HT-29 (cell line): ENCODE results near the gene MEOX1. TPM values are rescaled to one million over a fixed set of nuclear protein-coding genes. Genes with fewer than 3 reads are reported as not detected.

Experiments used
- DNase-seq: peaks from one replicate; pipeline ENCODE4 v3.0.0-alpha.2; 2015; ENCODE audit warnings: low spot score
- total RNA-seq: library from RNA; depleted of rRNA; stranded (reverse); fragments of >200 nt; shearing (Covaris generic); gene quantifications from 2 replicates; pipeline ENCODE4 v1.2.3, GENCODE V29; 2014

MEOX1 gene
- total RNA-seq, 1 experiment from 2014 or later: not detected

DNA sequence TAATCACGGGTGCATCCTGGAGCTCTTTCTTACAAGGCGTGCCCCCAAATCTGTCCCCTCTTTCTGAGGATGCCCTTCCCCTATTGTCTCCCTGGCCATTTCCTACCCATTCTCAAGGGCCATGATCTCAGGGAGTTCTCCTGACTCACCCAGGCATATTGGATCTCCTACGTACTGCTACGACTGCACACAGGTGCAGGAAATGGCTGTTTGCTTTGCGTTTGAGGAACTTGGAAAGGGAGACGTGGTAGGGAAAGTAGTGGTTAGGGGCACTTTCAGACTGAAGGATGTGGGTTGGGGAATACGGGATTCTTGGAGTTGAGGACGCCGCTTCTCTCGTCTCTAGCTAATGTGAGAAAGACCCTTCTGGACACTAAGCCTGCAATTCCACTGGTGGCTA is 18.7 kb upstream of the MEOX1 start:
- DNase-seq: no peak

DNA sequence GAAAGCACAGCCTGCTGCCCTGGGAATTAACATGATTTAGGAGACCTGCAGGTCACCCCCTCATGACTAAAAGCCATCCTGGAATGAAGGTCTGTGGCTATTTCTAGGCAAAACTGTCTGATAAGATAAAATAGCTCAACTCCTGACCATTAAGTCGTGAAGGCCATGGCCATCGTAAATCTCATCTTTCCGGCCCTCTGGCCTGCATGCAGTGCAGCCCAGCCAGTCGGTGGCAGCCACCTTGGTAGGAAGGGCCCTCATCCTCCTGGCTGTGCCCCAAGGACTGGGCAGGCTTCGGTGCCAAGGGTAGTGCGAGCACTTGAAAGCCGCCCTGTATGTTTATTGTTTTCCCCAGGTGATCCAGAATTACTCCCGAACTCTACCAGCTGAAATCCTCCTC is 18.2 kb upstream of the MEOX1 start:
- DNase-seq: no peak

DNA sequence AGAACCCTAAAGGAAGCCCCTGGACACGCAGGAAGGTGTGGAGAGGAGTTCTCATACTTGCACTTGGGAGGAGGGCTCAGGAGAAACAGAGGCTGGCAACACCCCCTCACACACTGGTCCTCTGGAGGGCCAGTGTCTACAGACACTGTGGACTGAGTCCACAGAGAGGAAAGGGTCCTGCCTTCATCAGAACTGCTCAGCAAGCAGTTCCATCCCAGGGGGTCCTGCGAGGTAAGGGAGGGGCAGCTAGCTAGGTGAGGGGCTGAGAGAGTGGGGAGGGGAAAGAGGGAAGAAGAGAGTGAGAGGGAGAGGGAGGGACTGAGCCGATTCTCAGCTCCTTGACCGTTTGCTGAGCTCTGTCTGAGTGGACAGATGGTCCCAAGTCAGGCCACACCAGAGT is 17.7 kb upstream of the MEOX1 start:
- DNase-seq: no peak

DNA sequence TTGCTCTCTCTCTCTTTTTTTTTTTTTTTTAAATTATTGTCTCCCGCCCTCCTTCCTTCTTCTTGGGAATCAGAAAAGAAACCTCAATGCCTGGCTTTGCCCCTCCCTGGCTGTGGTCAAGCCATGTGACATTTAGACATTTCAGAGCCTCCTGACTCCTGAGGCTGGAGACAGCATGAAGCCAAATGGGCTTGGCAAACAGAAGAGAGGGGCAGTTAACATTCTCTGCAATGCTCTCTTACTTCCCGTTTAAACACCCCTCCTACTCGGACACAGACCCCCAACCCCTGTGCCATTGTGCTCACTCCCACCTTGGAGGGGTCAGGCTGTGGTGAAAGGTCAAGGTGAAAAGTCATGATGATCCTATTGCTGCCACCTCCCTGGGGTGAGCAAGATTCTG is 14.7 kb upstream of the MEOX1 start:
- no peak for DNase-seq

DNA sequence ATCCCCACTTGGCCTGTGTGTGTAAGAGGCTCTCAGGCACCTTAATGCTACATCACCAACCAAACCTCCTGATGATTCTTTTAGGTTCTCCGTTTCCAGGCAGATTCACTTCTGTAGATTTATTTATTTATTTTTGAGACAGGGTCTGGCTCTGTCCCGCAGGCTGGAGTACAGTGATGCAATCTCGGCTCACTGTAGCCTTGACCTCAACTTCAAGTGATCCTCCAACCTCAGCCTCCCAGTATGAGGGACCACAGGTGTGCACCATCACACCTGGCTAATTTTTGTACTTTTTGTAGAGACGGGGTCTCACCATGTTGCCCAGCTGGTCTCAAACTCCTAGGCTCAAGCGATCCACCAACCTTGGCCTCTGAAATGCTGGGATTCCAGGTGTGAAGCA is 12.7 kb upstream of the MEOX1 start:
- DNase-seq: no peak

DNA sequence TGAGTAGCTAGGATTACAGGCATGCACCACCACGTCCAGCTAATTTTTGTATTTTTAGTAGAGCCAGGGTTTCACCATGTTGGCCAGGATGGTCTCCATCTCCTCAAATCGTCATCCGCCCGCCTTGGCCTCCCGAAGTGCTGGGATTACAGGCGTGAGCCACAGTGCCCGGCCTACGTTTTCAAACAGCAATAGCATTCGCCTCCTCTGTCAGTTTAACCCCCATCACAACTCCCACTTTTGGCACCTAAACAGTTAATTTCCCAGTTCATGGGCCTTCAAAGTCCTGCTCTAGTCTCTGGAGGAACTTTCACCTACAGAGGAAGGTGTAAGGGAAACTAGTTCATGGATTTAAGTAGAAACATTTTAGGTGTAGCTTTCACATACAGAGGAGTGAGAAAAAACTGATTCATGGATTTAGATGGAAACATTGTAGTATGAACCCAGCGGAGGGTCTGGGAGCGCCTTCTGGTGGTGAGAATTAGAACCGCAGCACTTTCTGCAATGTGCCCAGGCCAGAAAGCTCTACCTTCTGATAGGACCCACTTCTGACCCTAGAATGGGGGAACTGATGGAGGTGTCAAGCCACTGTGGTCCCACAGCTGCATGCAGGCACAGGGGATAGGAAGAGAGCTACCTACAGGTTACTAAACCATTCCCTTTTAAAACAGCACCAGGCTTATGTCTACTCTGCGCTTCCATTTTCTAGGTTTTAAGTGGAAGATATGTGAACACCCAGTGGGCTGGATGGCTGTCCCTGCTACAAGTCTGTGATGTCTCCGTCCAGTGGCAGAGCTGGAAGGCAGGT is 12.0 kb upstream of the MEOX1 start:
- DNase-seq: peak; percentile 88

DNA sequence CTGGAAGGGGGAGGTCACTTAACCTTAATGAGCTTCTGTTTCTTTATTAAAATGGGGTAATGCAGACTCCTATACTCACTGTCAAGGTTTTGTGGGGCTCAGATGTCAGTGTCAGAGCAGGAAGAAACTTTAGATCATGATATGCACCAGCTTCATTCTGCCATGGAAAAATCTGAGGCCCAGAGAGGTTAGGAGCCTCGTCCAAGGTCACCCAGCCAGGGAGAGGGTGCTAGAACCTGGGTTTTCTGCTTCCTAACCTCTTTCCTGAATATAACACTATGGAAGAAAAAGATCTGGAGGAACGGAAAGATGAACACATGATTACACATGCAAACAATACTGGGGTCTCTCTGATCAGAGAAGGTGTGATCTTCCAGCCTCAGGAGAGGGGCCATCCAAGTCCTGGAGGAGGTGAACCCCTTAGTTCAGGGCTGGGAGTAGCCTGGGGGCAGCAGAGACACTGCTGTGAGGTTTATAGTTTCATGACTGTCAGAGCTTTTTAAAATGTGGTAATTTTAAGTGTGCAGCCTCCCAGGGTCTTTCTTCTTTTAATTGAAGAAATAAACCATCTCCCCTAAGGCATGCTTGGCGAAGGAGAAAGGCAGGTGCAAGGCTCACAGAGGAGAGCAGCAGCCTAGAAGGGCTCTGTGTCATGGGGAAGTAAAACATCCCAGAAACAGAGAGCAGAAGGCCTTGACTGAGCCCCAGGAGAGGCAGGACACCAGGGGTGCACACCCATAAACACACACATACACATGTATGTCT is 10.2 kb upstream of the MEOX1 start:
- no peak for DNase-seq

DNA sequence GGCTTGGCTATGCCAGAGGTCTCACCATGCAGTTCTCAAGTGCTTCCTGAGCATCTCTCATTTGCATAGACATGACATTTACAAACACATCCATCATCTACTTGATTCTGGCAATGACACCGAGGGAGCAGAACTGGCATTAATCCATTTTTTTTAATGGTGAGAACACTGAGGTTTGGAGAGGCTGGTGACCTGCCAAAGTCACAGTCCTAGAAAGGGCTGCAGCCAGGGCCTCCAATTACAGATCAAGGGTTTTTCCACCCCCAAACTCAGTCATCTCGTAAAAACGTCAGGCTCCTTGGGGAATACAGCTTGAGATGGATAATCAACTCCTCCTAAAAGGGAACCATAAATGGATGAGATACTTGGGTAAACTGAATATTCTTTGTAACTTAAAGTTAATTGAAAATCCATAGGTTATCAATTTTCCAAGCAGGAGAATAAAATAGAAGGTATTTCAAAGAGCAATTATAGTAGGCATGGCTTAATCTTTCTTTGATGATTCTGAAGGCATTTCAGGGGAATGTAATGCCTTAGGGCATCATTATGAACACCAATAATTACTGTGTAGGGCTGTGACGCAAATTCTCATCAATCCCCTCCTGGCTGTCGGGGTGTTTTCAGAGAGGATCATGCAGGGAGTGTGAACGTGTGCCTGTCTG is 9.4 kb upstream of the MEOX1 start:
- DNase-seq: no peak

DNA sequence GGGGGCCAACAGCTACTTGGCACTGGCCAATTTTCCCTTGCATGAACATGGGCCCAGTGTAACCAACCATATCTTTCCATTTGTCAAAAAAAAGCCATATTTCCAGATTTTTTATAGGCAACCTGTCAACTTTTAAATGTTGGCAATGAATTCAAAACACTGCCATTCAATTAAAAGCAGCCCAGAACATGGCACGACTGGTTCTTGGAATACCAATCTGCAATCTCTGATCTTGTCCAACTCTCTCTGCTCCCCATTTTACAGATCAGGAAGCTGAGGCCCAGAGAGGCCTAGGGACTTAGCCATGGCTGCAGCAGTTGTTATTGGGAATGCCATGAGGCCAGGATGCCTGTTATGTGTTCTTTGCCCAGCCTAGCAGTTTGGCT is 8.9 kb upstream of the MEOX1 start:
- no peak for DNase-seq

DNA sequence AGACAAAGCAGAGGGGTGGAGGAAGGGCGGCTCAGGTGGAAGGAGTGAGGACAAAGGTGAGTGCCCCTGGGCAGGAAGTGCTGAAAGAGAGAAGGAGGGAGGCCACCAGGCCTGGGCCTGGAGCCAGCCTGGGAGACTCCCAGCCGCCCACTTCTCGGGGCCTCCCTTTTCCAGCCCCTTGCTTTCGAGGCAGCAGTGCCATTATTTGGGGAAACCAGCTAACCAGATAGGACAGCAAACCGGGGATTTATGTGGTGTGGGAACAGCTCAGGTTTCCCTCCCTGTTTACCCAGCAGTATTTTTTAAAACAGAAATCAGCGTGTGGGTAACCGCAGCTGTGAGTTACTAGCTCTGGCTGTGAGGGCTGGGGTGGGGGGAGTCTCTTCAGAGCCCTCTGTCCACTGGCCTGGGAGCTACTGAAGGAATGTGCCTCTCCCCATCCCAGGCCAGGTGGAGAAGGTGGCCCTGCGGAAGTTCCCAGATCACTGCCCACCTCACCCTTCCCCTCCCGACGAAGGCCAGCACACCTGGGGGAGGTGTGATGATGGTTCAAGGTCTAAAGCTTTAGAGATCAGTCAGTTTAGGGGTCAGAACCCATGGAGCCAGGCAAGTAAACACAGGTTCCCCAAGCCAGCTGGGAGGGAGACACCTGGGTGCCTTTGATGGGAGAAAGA is 8.4 kb upstream of the MEOX1 start:
- DNase-seq: peak; percentile 47

DNA sequence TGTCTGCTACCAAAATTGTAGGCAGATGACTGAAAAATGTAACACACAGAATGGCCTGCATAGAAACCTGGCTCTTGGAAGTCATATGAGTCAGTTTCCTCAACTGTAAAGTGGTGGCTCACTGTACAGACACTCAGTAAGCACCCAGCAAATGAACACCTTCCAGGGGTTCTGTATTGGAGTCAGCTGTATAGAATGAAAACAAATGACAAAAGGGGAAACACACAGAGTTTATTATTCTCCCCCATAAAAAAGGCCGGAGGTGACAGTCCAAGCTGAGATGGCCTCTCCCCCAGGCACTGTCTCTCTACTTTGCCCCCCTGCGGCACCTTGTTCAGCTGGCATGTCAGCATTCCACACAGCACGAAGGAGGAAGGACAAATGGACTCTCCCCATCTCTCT is 6.2 kb upstream of the MEOX1 start:
- no peak for DNase-seq

DNA sequence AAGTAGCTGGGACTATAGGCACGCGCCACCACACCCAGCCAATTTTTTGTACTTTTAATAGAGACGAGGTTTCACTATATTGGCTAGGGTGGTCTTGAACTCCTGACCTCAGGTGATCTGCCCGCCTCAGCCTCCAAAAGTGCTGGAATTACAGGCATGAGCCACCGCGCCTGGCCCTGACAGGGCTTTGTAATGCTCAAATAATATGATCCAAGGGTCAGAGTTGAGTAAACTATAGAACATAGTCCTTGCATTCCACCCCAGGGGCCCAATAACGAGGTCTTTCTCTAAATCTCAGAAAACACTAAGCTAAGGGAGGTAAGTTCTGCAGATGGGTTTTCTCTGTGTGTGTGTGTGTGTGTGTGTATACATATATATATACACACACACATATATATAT is 5.8 kb upstream of the MEOX1 start:
- no peak for DNase-seq

DNA sequence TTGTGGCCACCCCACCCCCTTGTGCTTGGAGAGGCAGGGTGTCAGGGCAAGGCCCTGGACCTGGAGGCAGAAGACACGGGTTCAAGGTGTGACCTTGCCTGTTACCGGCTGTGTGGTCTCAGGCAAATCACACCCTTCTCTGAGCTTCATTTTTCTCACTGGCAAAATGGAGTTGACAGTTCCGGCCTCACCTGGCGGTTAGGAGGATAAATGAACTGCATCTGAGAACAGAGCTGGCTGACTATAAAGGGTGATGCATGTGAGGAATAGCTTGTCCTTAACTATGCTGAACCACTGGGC is 4.2 kb upstream of the MEOX1 start:
- DNase-seq: no peak

DNA sequence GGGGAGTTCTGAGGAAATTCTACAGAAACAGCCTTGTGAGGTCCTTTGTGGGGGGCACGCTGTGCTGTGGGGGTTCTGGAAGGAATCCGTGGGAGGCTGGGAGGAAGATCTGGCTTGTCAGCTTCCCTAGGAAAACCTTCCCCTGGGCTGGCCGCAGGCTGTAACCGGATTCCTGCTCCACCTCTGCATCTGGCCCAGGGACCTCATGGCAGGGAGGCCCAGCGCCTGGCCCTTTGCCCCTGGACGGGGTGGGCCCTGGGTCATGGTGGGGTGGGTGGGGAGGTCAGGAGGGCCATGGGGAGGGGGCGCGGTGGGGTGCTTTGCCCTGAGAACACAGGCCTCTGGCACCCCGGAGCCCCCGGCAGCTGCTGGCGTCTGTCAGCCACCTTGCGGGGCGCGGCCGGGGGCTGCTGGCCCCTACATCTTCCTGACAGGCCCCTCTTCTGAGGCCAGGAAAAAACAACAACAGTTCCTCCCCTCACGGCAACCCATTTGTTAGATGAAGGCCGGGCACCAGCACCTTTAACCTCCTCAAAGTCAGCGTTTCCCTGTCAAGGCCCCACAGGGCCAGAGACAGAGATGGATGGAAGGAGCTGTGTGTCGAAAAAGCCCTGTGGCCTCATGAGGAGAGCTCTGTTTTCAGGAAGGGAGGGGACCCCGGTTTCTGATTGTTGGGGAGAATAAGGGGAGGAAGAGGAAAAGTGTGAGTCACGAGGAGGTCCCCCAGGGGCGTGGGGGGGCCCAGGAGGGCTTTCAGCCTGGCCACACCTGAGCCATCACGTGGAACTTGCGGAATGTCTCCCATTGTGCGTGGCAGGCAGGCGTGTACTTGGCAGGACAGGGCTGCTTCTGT is 3.6 kb upstream of the MEOX1 start:
- no peak for DNase-seq

DNA sequence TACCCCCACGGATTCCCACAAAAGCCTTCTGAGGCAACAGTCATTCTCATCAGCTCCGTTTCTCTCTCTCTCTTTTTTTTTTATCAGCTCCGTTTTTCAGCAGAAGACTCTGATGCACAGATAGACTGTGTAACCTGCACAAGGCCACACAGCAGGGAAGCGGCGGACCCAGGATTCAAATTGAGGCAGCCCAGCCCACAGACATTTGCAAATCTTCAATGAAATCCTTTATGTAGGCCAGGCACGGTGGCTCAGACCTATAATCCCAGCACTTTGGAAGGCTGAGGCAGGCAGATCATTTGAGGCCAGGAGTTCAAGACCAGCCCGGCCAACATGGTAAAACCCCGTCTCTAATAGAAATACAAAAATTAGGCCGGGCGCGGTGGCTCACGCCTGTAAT is 2.4 kb upstream of the MEOX1 start:
- DNase-seq: no peak

DNA sequence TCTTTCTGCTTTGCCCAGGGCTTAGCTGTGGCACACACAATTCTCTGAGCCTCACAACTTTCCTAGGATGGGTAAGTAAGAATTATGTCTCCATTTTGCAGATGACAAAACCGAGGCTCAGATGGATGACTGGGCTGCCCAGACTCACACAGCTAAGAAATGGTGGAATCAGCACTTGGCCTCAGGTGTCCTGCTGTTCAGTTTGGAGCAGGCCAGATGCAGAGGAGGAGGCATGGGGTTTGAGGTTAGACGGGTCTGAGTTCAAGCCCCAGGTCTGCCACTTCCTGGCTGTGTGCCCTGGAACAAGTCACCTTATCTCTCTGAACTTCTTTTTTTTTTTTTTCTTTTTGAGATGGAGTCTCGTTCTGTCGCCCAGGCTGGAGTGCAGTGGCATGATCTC is 1.7 kb upstream of the MEOX1 start:
- DNase-seq: no peak

DNA sequence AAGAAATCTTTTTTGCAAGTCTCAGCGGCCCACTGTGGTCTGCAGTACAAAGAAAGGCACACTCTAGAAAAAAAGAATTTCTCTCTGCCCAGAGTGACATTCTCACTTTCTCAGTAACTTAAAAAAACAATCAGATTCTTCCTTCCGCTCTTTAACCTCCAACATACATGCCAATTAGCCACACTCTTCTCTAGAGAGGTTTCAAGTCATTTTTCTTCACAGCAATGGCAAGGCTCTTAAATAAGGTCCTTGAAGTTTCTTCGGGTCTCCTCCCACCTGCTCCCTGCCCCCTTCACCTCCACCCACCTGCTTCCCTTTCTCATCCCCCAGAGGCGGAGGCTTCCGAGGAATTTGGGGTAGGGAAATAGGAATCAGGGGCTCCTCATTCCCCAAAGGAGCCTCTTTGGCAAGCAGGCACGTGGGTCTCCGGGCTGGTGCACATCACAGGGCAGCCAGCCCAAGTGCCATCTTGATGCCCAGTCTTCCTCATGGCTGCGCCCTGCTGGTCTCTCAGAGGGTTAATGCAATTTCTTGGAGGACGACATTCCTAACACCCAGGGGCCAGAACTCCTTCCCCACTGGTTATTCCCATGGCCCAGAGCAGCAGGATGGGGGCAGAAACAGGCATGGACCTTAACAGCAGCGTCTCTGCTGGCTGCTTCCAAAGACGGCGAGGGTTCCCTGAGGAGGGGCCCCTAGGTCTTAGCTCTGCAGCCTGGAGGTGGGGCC is 855 bp upstream of the MEOX1 start:
- no peak for DNase-seq

DNA sequence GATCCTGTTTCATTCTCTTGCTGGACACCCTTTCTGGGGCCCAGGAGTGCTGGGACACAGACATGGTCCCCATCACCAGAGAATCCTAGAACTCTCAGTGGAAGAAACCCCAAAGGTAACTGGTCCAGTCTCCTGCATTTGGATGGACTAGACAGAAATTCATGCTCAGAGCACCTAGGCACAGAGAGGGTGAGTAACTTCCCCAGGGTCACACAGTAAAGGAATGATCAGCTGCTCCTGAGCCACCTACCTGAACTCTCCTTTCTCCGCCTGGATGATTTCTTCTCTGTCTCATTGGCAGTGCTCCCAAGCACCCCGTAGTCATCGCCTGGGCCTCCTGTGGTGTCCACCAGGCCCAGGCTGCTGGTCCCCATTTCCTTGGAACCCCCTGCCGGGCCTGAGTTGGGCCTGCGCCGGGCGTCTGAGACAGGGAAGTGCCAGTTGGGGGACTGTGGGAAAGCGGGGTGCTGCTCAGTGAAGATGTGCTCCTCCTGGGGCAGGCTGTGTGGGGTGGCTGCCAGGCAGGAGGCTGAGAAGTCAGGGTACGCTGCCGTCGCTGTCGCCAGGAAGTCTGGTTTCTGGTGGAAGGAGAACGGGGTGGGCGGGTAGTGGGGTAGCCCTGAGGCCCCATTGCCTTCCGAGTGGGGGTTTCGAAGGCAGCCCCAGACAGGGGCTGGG is 767 bp downstream of the MEOX1 start:
- DNase-seq: no peak

DNA sequence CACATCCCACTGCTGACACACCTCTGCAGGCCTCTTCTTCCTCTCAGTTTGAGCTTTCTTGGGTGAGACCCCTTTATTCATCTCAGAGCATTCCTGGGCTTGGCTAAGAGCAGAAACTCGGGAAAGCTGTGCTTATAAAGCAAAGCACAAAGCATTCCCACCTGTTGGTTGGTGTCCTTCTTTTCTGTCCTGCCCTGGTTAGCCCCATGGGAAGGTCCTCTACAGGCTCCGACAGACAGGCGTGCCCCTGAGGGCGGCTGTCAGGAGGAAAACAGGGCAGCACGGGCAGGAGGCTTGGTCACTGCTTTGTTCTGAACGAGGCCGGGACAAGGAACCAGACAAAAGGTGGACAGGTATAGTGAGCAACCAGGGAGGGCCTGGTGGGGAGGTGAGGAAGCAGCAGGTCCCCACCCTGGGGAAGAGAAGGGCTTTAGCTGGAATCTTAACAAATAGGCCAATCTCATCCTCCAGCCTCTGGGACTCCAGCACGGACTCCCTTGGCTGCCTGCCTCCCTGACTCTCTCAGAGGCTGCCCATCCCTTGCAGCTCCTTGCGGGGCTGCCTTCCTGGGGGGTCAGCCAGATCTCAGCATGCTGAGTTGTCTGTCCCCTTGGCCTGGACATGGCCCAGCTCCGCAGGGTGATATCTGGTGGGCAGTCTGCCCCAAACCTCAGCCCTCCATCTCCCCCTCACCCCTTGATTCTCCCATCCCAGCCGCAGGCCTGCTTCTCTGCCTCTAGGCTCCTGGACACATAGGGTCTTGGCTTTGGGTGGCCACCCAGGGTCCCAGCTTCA is 1.7 kb downstream of the MEOX1 start:
- DNase-seq: no peak
